Adrenal gland (tissue), 12 donors: Measurements from ENCODE around the gene SCNN1G. TPM values are rescaled to one million over a fixed set of nuclear protein-coding genes. Genes with fewer than 3 reads are reported as not detected.

ENCODE experiments used
- DNase-seq, 7 donors: peaks; one replicate each; pipeline ENCODE4 v3.0.0-alpha.2; 2019 to 2020
- H3K27ac ChIP-seq, 5 donors: fragments of 200-600 bp; sonication (generic) in 4 of 5; 1 replicate in 3 of 5; 2 replicates in 2 of 5; pipeline versions ENCODE4 v1.5.1 to v1.8.0; 2016 to 2020; ENCODE audit warnings: mild to moderate bottlenecking in 1 of 5
- H3K27me3 ChIP-seq: fragments of 200-600 bp; 2 replicates; pipeline ENCODE4 v1.8.0; 2021
- H3K36me3 ChIP-seq, 2 donors: fragments of 200-600 bp; replicated peaks in 1 of 2; 1 replicate in 1 of 2; 2 replicates in 1 of 2; pipeline versions ENCODE4 v1.5.1 to v1.8.0; 2018 to 2022
- H3K4me1 ChIP-seq, 2 donors: fragments of 200-600 bp; replicated peaks in 1 of 2; 1 replicate in 1 of 2; 2 replicates in 1 of 2; pipeline versions ENCODE4 v1.5.1 to v1.8.0; 2018 to 2021
- H3K4me3 ChIP-seq, 4 donors: fragments of 200-600 bp; sonication (generic) in 3 of 4; one replicate each; pipeline ENCODE4 v1.5.1; 2016 to 2018
- H3K9me3 ChIP-seq, 3 donors: fragments of 200-600 bp; sonication (generic) in 1 of 3; replicated peaks in 1 of 3; 1 replicate in 2 of 3; 2 replicates in 1 of 3; pipeline versions ENCODE4 v1.5.1 to v1.8.0; 2016 to 2021
- POLR2A ChIP-seq, 2 donors: fragments of 450-650 bp; IDR thresholded peaks; one replicate each; pipeline ENCODE4 v1.6.1; 2017; ENCODE audit warnings: antibody characterized with exemption in 2 of 2, mild to moderate bottlenecking in 2 of 2, moderate library complexity in 1 of 2
- WGBS, 4 donors: extraction: QIAGEN DNeasy Blood & Tissue Kit in 2 of 4; methylation state at CpG; one replicate each; pipeline versions ENCODE4 v1.1.5 to v1.1.7; 2013 to 2017; 5-methylcytosine and 5-hydroxymethylcytosine counted together
- intact Hi-C, 2 donors: fragments of 100-400 bp; cut with DNase I; formaldehyde crosslinking; loops; one replicate each; pipeline versions ENCODE4 v1.14.1 to v1.15.0; 2022 to 2023
- polyA plus RNA-seq, 3 donors: library from polyadenylated mRNA; stranded (reverse); fragments of 200-250 nt in 2 of 3; fragments of 350-450 nt in 1 of 3; fragmentation: Illumina TruSeq in 1 of 3; extraction: RNeasy Lipid Tissue Mini Kit (QIAGEN cat#74804) in 1 of 3; gene quantifications; one replicate each; pipeline ENCODE4 v1.2.3, GENCODE V29; 2013 to 2014
- total RNA-seq, 9 donors: library from RNA; depleted of rRNA in 4 of 9; stranded (reverse); fragments of >200 nt in 4 of 9; fragments of 120-200 nt in 1 of 9; fragmentation: NEBNext Ultra II Directional in 1 of 9; extraction: Animal tissue kit (Norgen Biotek cat#: 25700) in 1 of 9; gene quantifications; one replicate each; pipeline versions ENCODE4 v1.1.0 to v1.2.4, GENCODE V29; 2013 to 2023
- TF ChIP-seq, protein P1 (sequence below), 6 experiments: fragments of 450-650 bp in 4 of 6; fragments of 200-600 bp in 2 of 6; sonication (generic) in 1 of 6; IDR thresholded peaks; 1 replicate in 5 of 6; 2 replicates in 1 of 6; pipeline versions ENCODE4 v1.5.1 to v1.8.0; 2016 to 2021; ENCODE audit warnings: antibody characterized with exemption in 6 of 6, mild to moderate bottlenecking in 2 of 6, moderate library complexity in 1 of 6
- donor health status: healthy with polysubstance abuse.
- donor health status: Bipolar disorder and iron deficiency.
- donor health status: DM: yes; HTN: yes; CAD: no.
- donor health status: DM: no; HTN: no; CAD: no.
- donor health status: DM: no; HTN: no; CAD: no.
- donor health status: DM: yes; HTN: yes; CAD: no.

The SCNN1G gene
- total and polyA plus RNA-seq, 12 donors = 0.07 to 0.11 (median 0.08) TPM; not detected in 9

DNA sequence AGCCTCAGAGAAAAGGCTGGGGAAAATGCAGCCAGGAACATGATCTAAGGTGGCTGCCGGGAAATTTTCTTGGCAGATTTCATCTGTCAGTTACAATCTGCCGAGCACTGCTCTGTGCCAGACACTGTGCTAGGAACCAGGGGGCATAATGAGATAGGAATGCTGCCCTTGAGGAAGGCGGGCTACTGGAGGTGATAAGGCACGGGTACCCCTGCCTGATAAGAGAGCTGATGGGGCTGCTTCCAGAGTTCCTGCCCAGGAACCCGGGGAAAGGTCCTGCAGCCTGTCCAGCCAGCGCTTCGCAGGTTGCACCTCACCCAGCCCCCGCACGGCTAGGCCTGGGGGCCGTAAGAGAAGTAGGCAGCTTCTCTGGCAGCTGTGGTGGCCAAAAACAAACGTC lies 3.1 kb downstream of the SCNN1G start:
- intact Hi-C loops = no loop called here
- Histone ChIP-seq H3K27ac (no peak overlapping the region), H3K4me1 (peaks cover 5 to 13% of the 10 kb centered on the region in 2 donors), H3K36me3 (no peaks in the 10 kb centered on the region), H3K27me3 (peaks cover 35% of the 10 kb centered on the region), H3K9me3 (no peaks in the 10 kb centered on the region), H3K4me3 (no peak overlapping the region)
- DNase-seq = no peak
- no peak for TF ChIP-seq POLR2A (IDR thresholded peaks at IDR 0.05)
- TF ChIP-seq, protein P1, sequence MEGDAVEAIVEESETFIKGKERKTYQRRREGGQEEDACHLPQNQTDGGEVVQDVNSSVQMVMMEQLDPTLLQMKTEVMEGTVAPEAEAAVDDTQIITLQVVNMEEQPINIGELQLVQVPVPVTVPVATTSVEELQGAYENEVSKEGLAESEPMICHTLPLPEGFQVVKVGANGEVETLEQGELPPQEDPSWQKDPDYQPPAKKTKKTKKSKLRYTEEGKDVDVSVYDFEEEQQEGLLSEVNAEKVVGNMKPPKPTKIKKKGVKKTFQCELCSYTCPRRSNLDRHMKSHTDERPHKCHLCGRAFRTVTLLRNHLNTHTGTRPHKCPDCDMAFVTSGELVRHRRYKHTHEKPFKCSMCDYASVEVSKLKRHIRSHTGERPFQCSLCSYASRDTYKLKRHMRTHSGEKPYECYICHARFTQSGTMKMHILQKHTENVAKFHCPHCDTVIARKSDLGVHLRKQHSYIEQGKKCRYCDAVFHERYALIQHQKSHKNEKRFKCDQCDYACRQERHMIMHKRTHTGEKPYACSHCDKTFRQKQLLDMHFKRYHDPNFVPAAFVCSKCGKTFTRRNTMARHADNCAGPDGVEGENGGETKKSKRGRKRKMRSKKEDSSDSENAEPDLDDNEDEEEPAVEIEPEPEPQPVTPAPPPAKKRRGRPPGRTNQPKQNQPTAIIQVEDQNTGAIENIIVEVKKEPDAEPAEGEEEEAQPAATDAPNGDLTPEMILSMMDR (IDR thresholded peaks at IDR 0.05) = no peak
- 25 to 52% (median 46%) methylated on average over 8 to 11 of the region's 11 CpGs for WGBS, 4 donors

DNA sequence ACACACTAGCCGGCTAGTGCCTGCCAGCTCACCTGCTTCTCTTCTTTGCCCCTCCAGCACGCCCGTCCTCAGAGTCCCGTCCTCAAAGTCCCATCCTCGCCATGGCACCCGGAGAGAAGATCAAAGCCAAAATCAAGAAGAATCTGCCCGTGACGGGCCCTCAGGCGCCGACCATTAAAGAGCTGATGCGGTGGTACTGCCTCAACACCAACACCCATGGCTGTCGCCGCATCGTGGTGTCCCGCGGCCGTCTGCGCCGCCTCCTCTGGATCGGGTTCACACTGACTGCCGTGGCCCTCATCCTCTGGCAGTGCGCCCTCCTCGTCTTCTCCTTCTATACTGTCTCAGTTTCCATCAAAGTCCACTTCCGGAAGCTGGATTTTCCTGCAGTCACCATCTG lies 3.6 kb downstream of the SCNN1G start:
- WGBS, 4 donors = 66 to 90% (median 77%) methylated on average over 22 to 24 of the region's 24 CpGs
- no peaks in the 10 kb centered on the region for H3K36me3 ChIP-seq
- intact Hi-C loops = no loop called here
- no peak overlapping the region for H3K27ac ChIP-seq
- DNase-seq = no peak
- H3K27me3 ChIP-seq = peaks cover 35% of the 10 kb centered on the region
- TF ChIP-seq POLR2A (IDR thresholded peaks at IDR 0.05) = no peak
- TF ChIP-seq, protein P1 (IDR thresholded peaks at IDR 0.05) = no peak
- peaks cover 5 to 13% of the 10 kb centered on the region in 2 donors for H3K4me1 ChIP-seq
- H3K4me3 ChIP-seq = no peak overlapping the region
- H3K9me3 ChIP-seq = no peaks in the 10 kb centered on the region

DNA sequence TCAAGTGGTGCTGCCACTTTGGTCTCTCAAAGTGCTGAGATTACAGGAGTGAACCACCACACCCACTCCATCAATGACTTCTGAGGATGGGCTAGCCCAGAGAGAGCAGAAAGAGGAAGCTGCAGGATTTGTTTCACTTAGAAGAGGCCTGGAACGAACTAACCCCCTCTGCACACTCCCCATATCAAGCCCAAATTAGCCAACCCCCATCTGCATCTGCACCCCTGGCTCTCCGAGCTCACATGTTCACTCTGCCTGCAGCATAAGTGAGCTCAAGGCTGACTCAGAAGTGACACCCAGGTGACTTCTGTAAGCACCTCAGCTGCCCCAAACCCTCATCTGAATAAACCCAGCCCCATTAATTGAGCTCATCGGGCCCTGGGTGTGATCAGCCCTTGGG lies 4.8 kb downstream of the SCNN1G start:
- H3K36me3 ChIP-seq = no peaks in the 10 kb centered on the region
- H3K4me3 ChIP-seq = no peak overlapping the region
- WGBS, 4 donors = 40 to 75% (median 51%) methylated on average over 3 of the region's 3 CpGs
- intact Hi-C loops = no loop called here
- H3K27me3 ChIP-seq = peaks cover 30% of the 10 kb centered on the region
- TF ChIP-seq, protein P1 (IDR thresholded peaks at IDR 0.05) = no peak
- TF ChIP-seq POLR2A (IDR thresholded peaks at IDR 0.05) = no peak
- peaks cover 5 to 9% of the 10 kb centered on the region in 2 donors for H3K4me1 ChIP-seq
- no peak overlapping the region for H3K27ac ChIP-seq
- DNase-seq = no peak
- no peaks in the 10 kb centered on the region for H3K9me3 ChIP-seq

DNA sequence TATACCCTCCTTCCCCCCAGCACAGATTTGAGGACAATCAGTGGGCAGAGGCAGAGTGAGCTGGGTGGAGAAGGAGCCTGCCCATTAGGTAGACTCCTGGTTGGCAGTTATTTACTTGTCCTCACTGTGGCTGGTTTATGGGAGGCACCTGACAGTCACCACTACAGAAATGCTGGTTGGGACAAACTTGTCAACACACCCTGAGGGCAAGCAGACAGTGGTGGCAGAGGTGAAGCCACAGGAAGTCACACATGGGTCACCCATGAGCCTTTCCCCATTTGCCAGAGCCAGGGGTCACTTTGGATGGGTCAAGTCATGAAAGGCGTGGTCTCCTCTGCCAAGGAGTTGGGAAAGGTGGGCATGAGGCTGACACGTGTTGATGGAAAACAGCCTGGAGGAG lies 6.4 kb downstream of the SCNN1G start:
- Histone ChIP-seq H3K36me3 (no peaks in the 10 kb centered on the region), H3K27me3 (peaks cover 17% of the 10 kb centered on the region), H3K9me3 (no peaks in the 10 kb centered on the region), H3K4me3 (no peak overlapping the region), H3K4me1 (no peaks in the 10 kb centered on the region), H3K27ac (no peak overlapping the region)
- TF ChIP-seq, protein P1 (IDR thresholded peaks at IDR 0.05) = no peak
- TF ChIP-seq POLR2A (IDR thresholded peaks at IDR 0.05) = no peak
- WGBS, 4 donors = 80 to 100% (median 87%) methylated on average over 2 of the region's 2 CpGs
- intact Hi-C loops = no loop called here
- DNase-seq = no peak
